SW 1271 (cell line): ENCODE data around the gene IFNA10.
"Not testable (repeated sequence)": the region's sequence is repeated elsewhere in the genome, so short reads cannot be mapped to it uniquely, and the experiment has no call there.

Experiments
- DNase-seq, 2 experiments: peaks; one replicate each; lab custom pipeline; 2025; lab: John Stamatoyannopoulos, UW

The IFNA10 gene

DNA sequence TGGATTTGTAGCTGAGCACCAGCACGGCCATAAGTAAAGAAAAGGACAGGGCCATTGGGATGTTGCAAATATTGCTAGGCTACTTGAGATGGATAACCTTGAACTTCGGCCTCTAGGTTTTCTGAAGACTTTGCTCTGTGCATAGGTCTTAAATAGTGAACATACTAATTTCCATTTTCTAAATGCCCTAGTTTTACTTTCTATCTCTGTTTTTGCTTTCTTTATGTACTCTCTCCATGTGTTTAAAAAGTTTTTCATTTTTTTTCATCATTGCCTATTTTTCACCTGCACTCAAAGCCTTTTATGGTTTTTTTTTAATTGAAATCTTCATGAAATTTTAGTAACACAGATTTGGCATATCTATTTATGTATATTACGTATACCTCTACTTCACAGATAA, at the start of gene IFNA10:
IFNA10 (minus strand) TSS at position 101 of the 400 bp plus-strand sequence; CDS start at position 55, 46 bp downstream.
- not testable (repeated sequence) for DNase-seq

DNA sequence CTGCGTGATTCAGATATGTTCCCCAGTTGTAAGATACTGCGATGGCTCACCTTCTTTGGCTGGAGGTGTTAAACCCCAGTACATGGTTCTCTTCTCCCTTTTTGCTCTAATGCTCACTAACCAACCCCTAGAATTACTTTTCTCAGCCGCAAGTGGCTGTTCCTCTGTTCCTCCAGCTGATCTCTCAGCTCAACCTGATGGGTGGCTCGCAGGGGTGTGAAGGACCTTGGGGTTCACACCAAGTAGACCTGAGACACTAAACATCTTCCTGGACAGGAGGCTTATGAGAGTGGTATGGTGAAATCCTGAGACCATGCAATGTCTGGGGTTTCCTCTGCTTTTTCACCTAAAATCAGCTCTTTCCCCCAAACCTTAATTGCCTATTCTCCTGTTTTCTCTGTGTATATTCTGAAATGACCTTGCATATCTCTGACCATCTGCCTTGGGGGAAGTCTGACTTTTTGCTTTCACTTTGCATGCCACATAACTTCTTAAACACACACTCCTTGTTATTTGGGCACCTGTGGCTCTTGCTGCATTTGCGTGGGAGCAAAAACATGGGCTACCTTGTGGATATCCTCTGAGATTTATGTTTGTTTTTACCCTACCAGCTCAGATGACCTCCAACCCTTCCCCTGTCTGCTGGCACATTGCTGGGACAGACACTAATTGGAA, 48.7 kb upstream of the IFNA10 start:
- no peak for DNase-seq

DNA sequence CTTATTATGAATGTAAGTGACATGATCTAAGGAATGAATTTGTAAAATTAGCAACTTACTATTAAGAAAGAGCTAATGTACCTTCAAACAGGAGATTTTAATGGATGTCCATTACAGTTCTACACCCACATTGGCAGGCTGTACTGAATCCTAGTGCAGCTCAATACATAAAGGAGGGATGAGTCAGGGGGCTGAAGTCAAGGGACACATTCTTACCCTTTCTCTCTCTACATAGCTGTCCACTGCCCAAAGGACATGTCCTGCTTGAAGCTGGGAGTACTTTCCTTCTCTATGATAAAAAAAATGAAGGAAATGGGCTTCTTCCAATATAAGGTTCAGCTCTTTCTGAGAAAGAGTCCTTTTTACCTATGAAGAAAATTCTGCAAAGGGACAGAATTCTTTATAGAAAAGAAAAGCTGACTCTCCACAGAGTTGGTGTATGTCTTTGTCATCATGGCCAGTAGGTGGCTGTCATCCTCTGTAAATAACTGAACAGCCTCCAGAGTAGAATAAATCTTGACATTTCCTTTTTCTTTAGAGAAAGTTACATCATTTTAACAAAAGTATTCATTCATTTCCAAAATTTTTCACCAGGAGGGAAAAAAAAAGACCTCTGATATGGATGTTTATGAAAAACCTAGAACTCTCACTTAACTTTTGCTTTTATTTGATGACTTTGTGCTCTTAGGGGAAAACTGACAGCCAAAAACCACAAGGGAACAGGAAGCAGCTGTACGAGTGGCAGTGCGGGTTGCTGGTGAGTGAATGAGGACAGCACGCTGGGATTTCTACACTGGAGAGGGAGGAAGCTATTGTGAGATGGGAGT, 46.0 kb upstream of the IFNA10 start:
- DNase-seq, result peak in 1 of 2 experiments; percentile 9

DNA sequence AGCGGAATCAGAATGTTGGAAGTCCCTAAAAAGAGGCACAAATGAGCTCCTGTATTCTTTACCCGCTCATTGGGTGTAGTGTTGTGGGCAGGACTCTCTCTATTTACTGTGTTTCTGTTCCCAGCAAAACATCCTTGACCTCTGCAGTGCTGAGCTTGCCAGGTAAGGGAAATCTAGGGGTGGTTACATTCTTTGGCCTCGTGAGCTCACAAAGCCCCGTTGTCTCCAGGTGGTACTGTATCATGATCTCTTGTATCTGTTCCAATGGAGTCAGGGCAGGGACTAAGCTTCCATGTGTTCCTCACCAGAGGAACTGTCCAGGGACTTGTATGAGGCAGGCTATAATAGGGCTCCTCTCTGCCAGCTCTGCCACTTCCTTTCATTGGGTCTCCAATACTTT, 44.7 kb upstream of the IFNA10 start:
- DNase-seq, result no peak

DNA sequence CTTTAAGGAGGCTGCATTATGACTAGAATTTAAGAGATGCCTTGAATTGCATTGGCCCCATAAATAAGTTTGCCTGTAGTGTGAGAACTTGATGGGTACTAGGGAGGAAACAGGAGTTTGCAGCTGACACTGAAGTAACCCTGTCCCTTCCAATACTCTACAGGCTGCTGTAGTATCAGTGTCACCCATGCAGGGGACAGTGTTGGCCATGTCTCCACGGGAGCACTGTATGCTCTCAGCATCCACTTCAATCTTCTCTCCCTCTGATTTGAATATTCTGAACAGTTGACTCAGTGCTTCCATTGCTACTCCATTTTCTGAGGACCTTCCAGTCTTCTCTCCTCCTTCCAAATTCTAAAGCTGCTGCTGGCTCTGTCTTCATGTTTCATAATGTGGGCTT, 44.2 kb upstream of the IFNA10 start:
- DNase-seq, result no peak

DNA sequence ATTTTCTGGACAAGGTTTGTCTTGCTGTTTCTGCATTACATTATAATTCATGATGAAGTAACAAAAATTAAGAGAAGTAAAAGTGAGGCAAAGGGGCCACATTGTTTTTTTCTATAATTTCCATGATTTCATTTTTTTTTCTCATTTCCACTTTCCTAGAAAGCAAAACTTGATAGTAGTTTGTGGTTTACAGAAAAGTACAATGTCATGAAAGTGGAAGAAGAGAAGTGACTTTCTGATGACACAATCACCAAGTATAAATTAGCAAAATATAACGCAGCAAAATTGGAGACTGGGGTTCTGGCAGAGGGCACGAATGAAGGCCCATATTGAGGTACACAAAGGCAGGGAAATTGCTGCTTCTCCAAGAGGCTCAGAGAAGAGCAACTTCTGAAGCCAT, 37.9 kb upstream of the IFNA10 start:
- no peak for DNase-seq

DNA sequence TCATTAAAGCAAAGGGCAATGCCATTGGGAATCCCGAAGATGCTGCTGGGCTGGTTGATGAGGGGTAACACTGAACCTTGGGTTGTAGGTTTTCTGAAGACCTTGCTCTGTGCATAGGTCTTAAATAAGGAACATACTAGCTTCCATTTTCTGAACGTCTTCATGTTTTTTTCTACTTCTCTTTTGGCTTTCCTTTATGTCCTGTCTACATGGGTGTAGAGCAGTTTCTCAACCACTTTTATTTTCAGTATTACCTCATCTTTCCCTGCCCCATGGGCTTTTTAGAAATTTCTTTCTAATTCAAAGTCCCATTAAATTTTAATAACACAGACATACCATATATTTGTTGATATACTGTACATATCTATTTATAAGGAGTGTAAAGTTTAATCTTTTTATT, 33.0 kb upstream of the IFNA10 start, which contains the start of gene IFNA14:
IFNA14 (minus strand) TSS at position 95 of the 400 bp plus-strand sequence; CDS start at position 25, 70 bp downstream.
- no peak for DNase-seq

DNA sequence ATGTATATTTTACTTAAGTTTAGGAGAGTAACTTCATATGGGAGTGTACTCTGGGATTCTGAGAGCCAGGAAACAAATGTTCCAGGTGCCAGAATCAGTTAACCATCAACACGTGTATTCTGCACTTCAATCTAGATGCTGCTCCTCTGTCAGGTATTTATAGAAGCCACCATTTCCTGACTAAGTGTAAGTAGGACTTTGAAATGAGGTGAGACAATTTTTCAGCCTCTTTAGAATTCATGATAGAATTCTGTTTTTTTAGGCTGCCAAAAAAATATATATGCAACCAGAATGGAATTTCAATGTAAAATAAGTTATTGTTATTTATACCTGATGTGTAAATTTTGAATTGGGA, 29.4 kb upstream of the IFNA10 start:
- DNase-seq, result not testable (repeated sequence)

DNA sequence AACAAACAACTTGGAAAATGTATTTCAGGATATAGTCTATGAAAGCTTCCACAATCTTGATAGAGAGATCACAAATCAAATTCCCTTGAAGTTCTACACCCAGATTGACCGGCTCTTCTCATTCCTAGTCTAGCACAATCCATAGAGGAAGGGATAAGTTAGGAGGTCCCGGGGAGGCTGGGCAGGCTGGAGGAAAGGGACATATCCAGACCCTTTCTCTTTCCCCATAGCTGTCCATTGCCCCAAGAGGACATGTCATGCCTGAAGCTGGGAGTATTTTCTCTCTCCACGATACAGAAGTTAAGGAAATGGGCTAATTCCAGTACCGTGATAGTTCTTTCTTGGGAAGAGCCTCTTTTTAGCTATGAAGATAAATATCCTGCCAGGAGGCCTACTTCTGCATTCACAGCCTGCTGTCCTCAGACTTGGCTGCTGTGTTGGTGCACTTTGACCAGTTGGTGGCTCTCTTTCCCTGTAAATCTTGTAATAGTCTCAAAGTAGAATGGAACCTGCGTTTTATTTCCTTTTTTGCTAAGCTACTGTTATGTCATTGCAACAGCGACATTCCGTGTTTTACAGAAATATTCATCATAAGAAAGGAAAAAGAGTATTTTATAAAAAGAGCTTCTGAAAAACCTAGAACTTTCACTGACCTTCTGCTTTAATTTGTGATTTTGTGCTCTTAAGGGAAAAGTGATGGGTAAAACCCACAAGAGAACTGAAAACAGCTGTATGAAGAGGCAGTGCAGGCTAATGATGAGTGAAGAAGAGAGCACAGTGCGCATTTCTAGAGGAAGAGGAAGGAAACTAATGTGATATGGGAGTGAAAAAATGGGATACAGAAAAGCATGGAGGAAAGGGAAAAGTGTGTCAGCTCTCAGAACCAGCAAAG, 28.8 kb upstream of the IFNA10 start:
- peak in 1 of 2 experiments; percentile 24 for DNase-seq

DNA sequence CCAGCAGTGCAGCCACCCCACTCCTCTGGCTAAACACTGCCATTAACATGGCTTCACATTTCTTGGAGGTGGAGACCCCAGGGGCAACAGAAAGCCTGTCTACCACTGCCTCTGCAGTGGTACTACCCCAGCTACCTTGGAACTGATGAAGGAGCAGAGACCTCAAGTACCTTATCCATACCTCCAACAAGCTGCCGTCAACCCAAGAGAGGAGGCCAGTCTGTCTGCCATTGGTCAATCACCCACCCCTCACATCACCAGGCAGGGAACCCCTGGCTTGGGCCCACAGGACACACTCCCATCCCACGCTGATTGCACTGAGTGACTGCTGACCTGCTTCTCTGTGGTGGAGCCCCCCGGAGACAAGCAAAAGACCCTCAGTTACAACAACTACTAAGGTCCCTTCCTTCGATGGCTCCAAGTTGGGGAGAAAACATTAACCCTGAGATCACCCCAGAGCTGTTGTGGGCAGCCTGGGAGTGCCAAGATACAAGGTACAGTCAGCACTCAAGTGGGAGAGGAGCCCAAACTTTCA, 27.3 kb upstream of the IFNA10 start:
- no peak for DNase-seq

DNA sequence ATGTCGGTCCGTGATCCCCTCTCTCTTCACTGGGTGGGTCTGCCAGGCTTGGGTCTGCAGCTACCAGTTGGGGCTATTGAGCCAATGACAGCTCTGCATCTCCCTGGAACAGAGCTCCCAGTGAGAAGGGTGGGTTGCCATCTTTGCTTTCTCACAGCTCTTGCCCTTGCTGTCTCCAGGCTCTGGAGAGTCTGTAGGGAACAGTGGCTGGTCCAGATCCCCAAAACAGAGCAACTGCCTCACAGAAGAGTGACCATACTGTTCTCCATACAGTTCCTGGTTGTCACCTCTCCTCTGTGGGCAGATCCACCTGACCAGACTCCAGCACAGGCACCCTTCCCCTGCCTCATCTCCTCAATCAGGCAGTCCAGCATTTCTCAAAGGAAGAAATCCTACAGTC, 26.3 kb upstream of the IFNA10 start:
- DNase-seq, result no peak

DNA sequence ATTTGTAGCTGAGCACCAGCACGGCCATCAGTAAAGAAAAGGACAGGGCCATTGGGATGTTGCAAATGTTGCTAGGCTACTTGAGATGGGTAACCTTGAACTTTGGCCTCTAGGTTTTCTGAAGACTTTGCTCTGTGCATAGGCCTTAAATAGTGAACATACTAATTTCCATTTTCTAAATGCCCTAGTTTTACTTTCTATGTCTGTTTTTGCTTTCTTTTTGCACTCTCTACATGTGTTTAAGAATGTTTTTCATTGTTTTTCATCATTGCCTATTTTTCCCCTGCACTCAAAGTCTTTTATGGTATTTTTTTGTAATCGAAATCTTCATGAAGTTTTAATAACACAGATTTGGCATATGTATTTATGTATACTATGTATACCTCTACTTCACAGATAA, 21.2 kb upstream of the IFNA10 start, which contains the start of gene IFNA17:
IFNA17 (minus strand) TSS at position 101 of the 400 bp plus-strand sequence; CDS start at position 52, 49 bp downstream.
- DNase-seq, result no peak

DNA sequence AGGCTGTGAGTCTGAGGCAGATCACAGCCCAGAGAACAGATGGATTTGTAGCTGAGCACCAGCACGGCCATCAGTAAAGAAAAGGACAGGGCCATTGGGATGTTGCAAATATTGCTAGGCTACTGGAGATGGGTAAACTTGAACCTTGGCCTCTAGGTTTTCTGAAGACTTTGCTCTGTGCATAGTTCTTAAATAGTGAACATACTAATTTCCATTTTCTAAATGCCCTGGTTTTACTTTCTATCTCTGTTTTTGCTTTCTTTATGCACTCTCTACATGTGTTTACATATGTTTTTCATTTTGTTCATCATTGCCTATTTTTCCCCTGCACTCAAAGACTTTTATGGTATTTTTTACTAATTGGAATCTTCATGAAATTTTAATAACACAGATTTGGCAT, 10.3 kb upstream of the IFNA10 start, which contains the start of gene IFNA16:
IFNA16 (minus strand) TSS at position 101 of the 400 bp plus-strand sequence; CDS start at position 95, 6 bp downstream.
- DNase-seq, result not testable (repeated sequence)

DNA sequence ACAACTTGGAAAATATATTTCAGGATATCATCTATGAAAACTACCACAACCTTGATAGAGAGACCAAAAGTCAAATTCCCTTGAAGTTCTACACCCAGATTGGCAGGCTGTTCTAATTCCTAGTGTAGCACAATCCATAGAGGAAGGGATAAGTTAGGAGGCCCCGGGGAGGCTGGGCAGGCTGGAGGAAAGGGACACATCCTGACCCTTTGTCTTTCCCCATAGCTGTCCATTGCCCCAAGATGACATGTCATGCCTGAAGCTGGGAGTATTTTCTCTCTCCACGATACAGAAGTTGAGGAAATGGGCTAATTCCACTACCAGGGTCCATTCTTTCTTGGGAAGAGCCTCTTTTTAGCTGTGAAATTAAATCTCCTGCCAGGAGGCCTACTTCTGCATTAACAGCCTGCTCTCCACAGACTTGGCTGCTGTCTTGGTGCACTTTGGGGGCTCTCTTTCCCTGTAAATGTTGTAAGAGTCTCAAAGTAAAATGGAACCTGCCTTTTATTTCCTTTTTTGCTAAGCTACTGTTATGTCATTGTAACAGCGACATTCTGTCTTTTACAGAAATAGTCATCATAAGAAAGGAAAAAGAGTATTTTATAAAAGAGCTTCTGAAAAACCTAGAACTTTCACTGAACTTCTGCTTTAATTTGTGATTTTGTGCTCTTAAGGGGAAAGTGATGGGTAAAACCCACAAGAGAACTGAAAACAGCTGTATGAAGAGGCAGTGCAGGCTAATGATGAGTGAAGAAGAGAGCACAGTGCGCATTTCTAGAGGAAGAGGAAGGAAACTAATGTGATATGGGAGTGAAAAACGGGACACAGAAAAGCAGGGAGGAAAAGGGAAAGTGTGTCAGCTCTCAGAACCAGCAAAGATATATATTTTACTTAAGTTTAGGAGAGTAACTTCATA, 6.7 kb upstream of the IFNA10 start:
- DNase-seq, result peak in 1 of 2 experiments; percentile 0

DNA sequence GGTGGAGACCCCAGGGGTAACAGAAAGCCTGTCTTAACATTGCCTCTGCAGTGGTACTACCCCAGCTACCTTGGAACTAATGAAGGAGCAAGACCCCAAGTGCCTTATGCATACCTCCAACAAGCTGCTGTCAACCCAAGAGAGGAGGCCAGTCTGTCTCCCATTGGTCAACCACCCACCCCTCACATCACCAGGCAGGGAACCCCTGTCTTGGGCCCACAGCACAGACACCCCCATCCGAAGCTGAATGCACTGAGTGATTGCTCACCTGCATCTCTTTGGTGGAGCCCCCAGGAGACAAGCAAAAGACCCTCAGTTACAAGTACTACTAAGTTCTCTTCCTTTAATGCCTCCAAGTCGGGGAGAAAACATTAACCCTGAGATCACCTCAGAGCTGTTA, 5.2 kb upstream of the IFNA10 start:
- DNase-seq, result not testable (repeated sequence)

DNA sequence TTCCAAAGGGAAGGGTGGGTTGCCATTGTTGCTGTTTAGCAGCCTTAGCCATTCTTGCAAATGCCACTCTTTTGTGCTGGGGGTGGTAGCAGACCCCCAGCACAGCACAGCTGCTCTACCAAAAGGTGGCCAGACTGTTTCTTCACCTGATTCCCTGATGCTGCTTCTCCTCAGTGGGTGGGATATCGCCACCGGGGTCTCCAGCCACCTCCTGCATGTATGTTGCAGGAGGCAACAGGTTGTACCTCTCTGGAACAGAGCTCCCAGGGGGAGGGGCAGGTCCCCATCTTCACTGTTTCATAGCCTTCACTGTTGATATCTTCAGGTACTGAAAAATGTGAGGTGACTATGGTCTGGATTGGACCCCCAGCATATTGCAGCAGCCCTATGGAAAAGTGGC, 3.8 kb upstream of the IFNA10 start:
- not testable (repeated sequence) for DNase-seq

DNA sequence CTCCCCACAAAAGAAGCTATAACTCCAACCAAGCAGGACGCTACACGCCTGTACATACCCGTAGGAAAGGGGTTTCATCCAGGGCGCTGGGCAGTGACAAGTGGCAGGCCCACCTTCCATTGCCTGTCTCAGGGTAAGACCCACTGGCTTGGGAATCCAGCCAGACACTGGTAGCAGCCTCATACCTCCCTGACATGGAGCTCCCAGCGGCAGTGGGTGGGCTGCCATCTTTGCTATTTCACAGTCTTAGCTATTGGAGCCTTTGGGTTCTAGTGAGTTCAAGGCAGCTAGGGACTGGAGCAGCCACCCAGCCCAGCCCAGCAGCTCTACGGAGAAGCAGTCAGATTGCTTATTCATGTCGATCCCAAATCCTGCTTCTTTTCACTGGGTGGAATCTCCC, 3.4 kb upstream of the IFNA10 start:
- DNase-seq, result no peak

DNA sequence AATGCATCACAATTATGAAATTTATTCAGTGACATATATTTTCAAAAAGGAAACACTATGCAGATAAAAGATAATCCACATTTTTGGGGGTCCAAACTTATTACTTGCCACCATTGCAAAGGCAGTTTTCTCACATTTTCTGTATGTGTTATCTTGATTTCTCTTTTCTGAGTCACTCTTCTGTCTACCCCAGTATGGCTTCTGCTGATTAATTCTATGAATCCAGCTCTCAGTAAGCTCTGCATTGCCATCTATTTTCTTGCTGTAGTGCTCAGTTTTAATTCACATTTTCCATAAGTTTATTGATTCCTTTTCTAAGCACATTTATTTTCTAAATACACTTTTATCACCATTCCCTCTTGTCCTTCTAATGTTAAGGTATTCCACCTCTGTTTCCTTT, 1.7 kb downstream of the IFNA10 start:
- no peak for DNase-seq

DNA sequence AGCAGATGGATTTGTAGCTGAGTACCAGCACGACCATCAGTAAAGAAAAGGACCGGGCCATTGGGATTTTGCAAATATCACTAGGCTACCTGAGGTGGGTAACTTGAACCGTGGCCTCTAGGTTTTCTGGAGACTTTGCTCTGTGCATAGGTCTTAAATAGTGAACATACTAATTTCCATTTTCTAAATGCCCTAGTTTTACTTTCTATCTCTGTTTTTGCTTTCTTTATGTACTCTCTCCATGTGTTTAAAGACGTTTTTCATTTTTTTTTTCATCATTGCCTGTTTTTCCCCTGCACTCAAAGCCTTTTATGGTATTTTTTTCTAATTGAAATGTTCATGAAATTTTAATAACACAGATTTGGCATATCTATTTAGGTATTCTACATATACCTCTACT, 4.8 kb downstream of the IFNA10 start, which contains the start of gene IFNA7:
IFNA7 (minus strand) TSS at position 101 of the 400 bp plus-strand sequence; CDS start at position 61, 40 bp downstream.
- not testable (repeated sequence) for DNase-seq
